HepG2 (cell line): ENCODE measurements around the gene SLCO4A1. TPM values are rescaled to one million over a fixed set of nuclear protein-coding genes. Genes with fewer than 3 reads are reported as not detected.

Experiments used
- ATAC-seq: fragments of 200-7000 bp; cut with Tn5 transposase; 3 replicates; pipeline ENCODE4 v1.9.1; 2020; ENCODE audit warnings: mild to moderate bottlenecking, moderate library complexity
- BruUV-seq: library from RNA; stranded (reverse); fragments of 400-500 nt; replicated peaks from 2 replicates; lab custom pipeline; 2021; lab: Mats Ljungman, UMichigan
- CTCF ChIA-PET: fragments of 300-600 bp; formaldehyde crosslinking; extraction: SDS; loops from one replicate; lab custom pipeline; 2021; ENCODE audit warnings: low total read pairs, inconsistent platforms, low intra/inter-chr PET ratio; lab: Yijun Ruan, JAX
- POLR2A ChIA-PET: fragments of 350-600 bp; sonication (Branson Sonifier 250); formaldehyde crosslinking; loops from one replicate; lab custom pipeline; 2020; ENCODE audit warnings: antibody characterized with exemption, inconsistent platforms; lab: Yijun Ruan, JAX
- DNase-seq: peaks from one replicate; pipeline ENCODE4 v3.0.0-alpha.2; 2015; ENCODE audit warnings: low spot score
- FAIRE-seq: peaks from 3 replicates; lab custom pipeline; 2011; peaks lifted over from hg19 to GRCh38; lab: Jason Lieb, UNC
- H2AFZ ChIP-seq: one replicate; pipeline ENCODE4 v1.6.1; 2011; ENCODE audit warnings: low read length, inconsistent platforms
- H3K27ac ChIP-seq: fragments of 300-600 bp; 3 replicates; pipeline ENCODE4 v1.8.0; 2011; ENCODE audit warnings: mixed run types, mild to moderate bottlenecking, mixed read lengths, low read length, inconsistent platforms; ENCODE audit not compliant: insufficient read depth; ENCODE audit errors: extremely low read length
- H3K27me3 ChIP-seq, 2 experiments: fragments of 200-600 bp in 1 of 2; 2 replicates in 1 of 2; 3 replicates in 1 of 2; pipeline versions ENCODE4 v1.6.0 to v1.8.0; 2011; ENCODE audit warnings: low read length in 2 of 2, mild to moderate bottlenecking in 2 of 2, moderate library complexity in 2 of 2, inconsistent platforms in 1 of 2; ENCODE audit not compliant: insufficient read depth in 2 of 2, control insufficient read depth in 1 of 2
- H3K36me3 ChIP-seq, 2 experiments: fragments of 200-600 bp in 1 of 2; replicated peaks in 1 of 2; 2 replicates in 1 of 2; 3 replicates in 1 of 2; pipeline versions ENCODE4 v1.5.1 to v1.8.0; 2011; ENCODE audit warnings: low read length in 2 of 2, inconsistent platforms in 1 of 2; ENCODE audit not compliant: insufficient read depth in 2 of 2, control insufficient read depth in 1 of 2
- H3K4me1 ChIP-seq: 2 replicates; pipeline ENCODE4 v1.5.1; 2012; ENCODE audit warnings: low read length, inconsistent platforms; ENCODE audit not compliant: insufficient read depth
- H3K4me2 ChIP-seq: 2 replicates; pipeline ENCODE4 v1.6.0; 2011; ENCODE audit warnings: low read depth, low read length, inconsistent platforms
- H3K4me3 ChIP-seq, 3 experiments: fragments of 200-600 bp in 1 of 3; sonication (generic), shearing (Covaris generic) in 1 of 3; replicated peaks in 1 of 3; 2 replicates each; pipeline ENCODE4 v1.5.1; 2011 to 2016; ENCODE audit warnings: low read length in 3 of 3, inconsistent platforms in 2 of 3, low read depth in 2 of 3, mild to moderate bottlenecking in 2 of 3, control low read depth in 1 of 3, mixed read lengths in 1 of 3; ENCODE audit not compliant: insufficient read depth in 1 of 3
- H3K79me2 ChIP-seq: one replicate; pipeline ENCODE4 v1.6.1; 2011; ENCODE audit warnings: low read length, inconsistent platforms; ENCODE audit not compliant: insufficient read depth
- H3K9ac ChIP-seq: 2 replicates; pipeline ENCODE4 v1.6.0; 2011; ENCODE audit warnings: mild to moderate bottlenecking, low read depth, low read length, inconsistent platforms; ENCODE audit not compliant: insufficient read depth
- H3K9me3 ChIP-seq: 2 replicates; pipeline ENCODE4 v1.5.1; 2012; ENCODE audit warnings: mild to moderate bottlenecking, low read length
- H4K20me1 ChIP-seq: 2 replicates; pipeline ENCODE4 v1.6.0; 2011; ENCODE audit warnings: inconsistent platforms, mild to moderate bottlenecking, low read length, moderate library complexity; ENCODE audit not compliant: insufficient read depth
- MAFG ChIP-seq: sonication (generic); formaldehyde crosslinking; IDR thresholded peaks from 2 replicates; pipeline ENCODE4 v1.5.1; 2020; ENCODE audit warnings: mild to moderate bottlenecking, missing genetic modification reagents
- TBX2 ChIP-seq: sonication (generic); formaldehyde crosslinking; IDR thresholded peaks from 2 replicates; pipeline ENCODE4 v1.5.0; 2020; ENCODE audit warnings: missing genetic modification reagents, mild to moderate bottlenecking, borderline replicate concordance
- ZSCAN30 ChIP-seq: sonication (generic); formaldehyde crosslinking; IDR thresholded peaks from 2 replicates; pipeline ENCODE4 v1.5.0; 2020; ENCODE audit warnings: mild to moderate bottlenecking, missing genetic modification reagents
- ZZZ3 ChIP-seq: sonication (generic); formaldehyde crosslinking; IDR thresholded peaks from 2 replicates; pipeline ENCODE4 v1.4.0; 2020; ENCODE audit warnings: missing genetic modification reagents, mild to moderate bottlenecking, borderline replicate concordance
- WGBS: methylation state at CpG from one replicate; pipeline ENCODE4 v1.1.6; 2017; ENCODE audit warnings: low lambda C conversion rate; 5-methylcytosine and 5-hydroxymethylcytosine counted together
- in situ Hi-C: cut with HindIII; loops from 2 replicates; pipeline ENCODE4 v1.10.0; 2017; ENCODE audit warnings: low pct_unique_long_range_greater_than_20kb; ENCODE audit not compliant: extremely low pct_ligation_motif_present
- intact Hi-C: fragments of 100-400 bp; cut with micrococcal nuclease; formaldehyde crosslinking; loops from one replicate; pipeline ENCODE4 v1.10.0; 2022; ENCODE audit not compliant: unreplicated experiment
- polyA plus RNA-seq, 8 experiments: library from polyadenylated mRNA; depleted of rRNA in 3 of 8; stranded (reverse) in 7 of 8; unstranded in 1 of 8; fragments of >200 nt; fragmentation: Illumina TruSeq in 4 of 8; extraction: Trizol in 4 of 8; gene quantifications; 2 replicates each; pipeline versions ENCODE4 v1.2.1 to v1.2.3, GENCODE V29; 2011 to 2016; ENCODE audit warnings: low read depth in 4 of 8, missing spikeins in 1 of 8, mixed read lengths in 1 of 8; ENCODE audit not compliant: insufficient read depth in 1 of 8
- total RNA-seq, 5 experiments: library from RNA; depleted of rRNA; stranded (reverse); fragments of >200 nt; fragmentation: Illumina TruSeq; extraction: Trizol; gene quantifications; 2 replicates each; pipeline ENCODE4 v1.2.3, GENCODE V29; 2016; ENCODE audit warnings: low read depth in 1 of 5
- TF ChIP-seq, protein P1 (sequence below), 2 experiments: sonication (generic) in 1 of 2; formaldehyde crosslinking in 1 of 2; IDR thresholded peaks; 2 replicates each; pipeline versions ENCODE4 v1.4.0 to v1.6.1; 2018 to 2020; ENCODE audit warnings: missing genetic modification reagents in 2 of 2, borderline replicate concordance in 1 of 2, low read depth in 1 of 2, mild to moderate bottlenecking in 1 of 2, missing biosample characterization in 1 of 2
- TF ChIP-seq, protein P2 (sequence below): sonication (generic); formaldehyde crosslinking; IDR thresholded peaks from 2 replicates; pipeline ENCODE4 v1.5.0; 2020; ENCODE audit warnings: mild to moderate bottlenecking, missing genetic modification reagents
- TF ChIP-seq, protein P3 (sequence below): IDR thresholded peaks from 2 replicates; pipeline ENCODE4 v1.6.1; 2012; ENCODE audit warnings: inconsistent platforms
- TF ChIP-seq, protein P4 (sequence below): sonication (generic); formaldehyde crosslinking; IDR thresholded peaks from 2 replicates; pipeline ENCODE4 v1.5.0; 2020; ENCODE audit warnings: missing genetic modification reagents, mild to moderate bottlenecking, borderline replicate concordance
- TF ChIP-seq, protein P5 (sequence below): fragments of 450-650 bp; IDR thresholded peaks from 2 replicates; pipeline ENCODE4 v1.6.1; 2016

SLCO4A1 gene
- total and polyA plus RNA-seq, 2 of the 13 experiments (the other 11 are each of a cell fraction or from before 2014, with no cell fraction given): 55.5 to 112 TPM

DNA sequence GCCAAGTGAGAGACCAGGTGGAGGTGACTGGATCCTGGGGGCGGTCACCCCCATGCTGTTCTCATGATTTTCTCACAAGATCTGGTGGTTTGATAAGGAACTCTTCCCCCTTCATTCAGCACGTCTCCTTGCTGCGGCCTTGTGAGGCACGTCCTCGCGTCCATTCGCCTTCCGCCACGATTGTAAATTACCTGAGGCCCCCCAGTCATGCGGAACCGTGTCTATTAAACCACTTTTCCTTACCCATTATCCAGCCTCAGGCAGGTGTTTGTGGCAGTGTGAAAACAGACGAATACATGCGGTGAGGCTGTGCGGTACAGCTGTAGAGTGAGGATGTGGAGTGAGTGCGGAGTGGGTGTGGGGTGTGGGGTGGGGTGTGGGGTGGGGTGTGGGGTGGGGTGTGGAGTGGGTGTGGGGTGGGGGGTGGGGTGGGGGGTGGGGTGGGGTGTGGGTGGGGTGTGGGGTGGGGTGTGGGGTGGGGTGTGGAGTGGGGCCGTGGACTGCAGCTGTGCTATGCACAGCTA, 54.2 kb downstream of the SLCO4A1 start (continued):
- TF ChIP-seq, protein P1, sequence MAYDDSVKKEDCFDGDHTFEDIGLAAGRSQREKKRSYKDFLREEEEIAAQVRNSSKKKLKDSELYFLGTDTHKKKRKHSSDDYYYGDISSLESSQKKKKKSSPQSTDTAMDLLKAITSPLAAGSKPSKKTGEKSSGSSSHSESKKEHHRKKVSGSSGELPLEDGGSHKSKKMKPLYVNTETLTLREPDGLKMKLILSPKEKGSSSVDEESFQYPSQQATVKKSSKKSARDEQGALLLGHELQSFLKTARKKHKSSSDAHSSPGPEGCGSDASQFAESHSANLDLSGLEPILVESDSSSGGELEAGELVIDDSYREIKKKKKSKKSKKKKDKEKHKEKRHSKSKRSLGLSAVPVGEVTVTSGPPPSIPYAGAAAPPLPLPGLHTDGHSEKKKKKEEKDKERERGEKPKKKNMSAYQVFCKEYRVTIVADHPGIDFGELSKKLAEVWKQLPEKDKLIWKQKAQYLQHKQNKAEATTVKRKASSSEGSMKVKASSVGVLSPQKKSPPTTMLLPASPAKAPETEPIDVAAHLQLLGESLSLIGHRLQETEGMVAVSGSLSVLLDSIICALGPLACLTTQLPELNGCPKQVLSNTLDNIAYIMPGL (CRISPR knock-in tag; IDR thresholded peaks at IDR 0.05; ENCODE audit: borderline replicate concordance in 1 of 2, low read depth in 1 of 2): no peak
- TF ChIP-seq TBX2 (CRISPR knock-in tag) (no peak), ZSCAN30 (CRISPR knock-in tag) (no peak), MAFG (CRISPR knock-in tag) (no peak)
- TF ChIP-seq, protein P2, sequence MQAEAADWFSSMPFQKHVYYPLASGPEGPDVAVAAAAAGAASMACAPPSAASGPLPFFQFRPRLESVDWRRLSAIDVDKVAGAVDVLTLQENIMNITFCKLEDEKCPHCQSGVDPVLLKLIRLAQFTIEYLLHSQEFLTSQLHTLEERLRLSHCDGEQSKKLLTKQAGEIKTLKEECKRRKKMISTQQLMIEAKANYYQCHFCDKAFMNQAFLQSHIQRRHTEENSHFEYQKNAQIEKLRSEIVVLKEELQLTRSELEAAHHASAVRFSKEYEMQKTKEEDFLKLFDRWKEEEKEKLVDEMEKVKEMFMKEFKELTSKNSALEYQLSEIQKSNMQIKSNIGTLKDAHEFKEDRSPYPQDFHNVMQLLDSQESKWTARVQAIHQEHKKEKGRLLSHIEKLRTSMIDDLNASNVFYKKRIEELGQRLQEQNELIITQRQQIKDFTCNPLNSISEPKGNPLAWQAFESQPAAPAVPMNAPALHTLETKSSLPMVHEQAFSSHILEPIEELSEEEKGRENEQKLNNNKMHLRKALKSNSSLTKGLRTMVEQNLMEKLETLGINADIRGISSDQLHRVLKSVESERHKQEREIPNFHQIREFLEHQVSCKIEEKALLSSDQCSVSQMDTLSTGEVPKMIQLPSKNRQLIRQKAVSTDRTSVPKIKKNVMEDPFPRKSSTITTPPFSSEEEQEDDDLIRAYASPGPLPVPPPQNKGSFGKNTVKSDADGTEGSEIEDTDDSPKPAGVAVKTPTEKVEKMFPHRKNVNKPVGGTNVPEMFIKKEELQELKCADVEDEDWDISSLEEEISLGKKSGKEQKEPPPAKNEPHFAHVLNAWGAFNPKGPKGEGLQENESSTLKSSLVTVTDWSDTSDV (CRISPR knock-in tag): no peak
- TF ChIP-seq, protein P3, sequence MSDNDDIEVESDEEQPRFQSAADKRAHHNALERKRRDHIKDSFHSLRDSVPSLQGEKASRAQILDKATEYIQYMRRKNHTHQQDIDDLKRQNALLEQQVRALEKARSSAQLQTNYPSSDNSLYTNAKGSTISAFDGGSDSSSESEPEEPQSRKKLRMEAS: no peak

DNA sequence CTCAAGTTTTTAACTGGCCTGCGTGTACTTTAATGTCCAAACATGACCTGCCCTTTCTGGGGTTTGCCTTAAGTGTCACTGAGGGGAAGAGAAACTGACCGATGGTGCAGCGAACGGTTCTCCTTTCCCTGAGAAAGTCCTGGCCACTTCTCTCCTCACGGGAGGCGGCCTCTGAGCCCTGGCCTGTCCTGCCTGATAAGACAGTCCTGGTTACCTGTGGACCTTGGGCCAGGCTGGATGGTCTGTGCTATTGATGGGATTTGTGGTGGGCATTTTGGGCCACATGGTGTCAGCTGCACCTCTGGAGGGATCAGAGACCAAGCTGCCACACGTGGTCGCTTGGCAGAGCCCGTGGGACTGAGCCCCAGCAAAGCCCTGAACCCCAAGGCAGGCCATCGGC, 54.7 kb downstream of the SLCO4A1 start:
- H3K27ac ChIP-seq: no peak overlapping the region
- FAIRE-seq (no peak), ATAC-seq (no peak), DNase-seq (no peak)
- no peak overlapping the region for H3K4me3 ChIP-seq
- ChIA-PET POLR2A (no interaction called here), CTCF (no interaction called here)
- no peak overlapping the region for H3K4me2 ChIP-seq
- peaks cover 7% of the 10 kb centered on the region; the same call in 1 of the 2 replicates for H4K20me1 ChIP-seq
- no peak overlapping the region for H3K9ac ChIP-seq
- H3K4me1 ChIP-seq: no peaks in the 10 kb centered on the region; the same call in 1 of the 2 replicates
- no TSS peak for BruUV-seq
- H2AFZ ChIP-seq: no peak overlapping the region
- intact Hi-C loops: no loop called here
- H3K9me3 ChIP-seq: no peaks in the 10 kb centered on the region
- peaks cover 52 to 98% of the 10 kb centered on the region in 2 experiments for H3K27me3 ChIP-seq
- WGBS: 26% methylated on average over 7 of the region's 10 CpGs
- no peaks in the 10 kb centered on the region for H3K36me3 ChIP-seq
- TF ChIP-seq ZZZ3 (CRISPR knock-in tag): no peak
- TF ChIP-seq, protein P4, sequence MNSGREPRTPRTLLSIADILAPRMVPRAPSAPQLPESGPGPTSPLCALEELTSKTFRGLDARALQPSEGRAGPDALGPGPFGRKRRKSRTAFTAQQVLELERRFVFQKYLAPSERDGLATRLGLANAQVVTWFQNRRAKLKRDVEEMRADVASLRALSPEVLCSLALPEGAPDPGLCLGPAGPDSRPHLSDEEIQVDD: no peak
- TF ChIP-seq, protein P5, sequence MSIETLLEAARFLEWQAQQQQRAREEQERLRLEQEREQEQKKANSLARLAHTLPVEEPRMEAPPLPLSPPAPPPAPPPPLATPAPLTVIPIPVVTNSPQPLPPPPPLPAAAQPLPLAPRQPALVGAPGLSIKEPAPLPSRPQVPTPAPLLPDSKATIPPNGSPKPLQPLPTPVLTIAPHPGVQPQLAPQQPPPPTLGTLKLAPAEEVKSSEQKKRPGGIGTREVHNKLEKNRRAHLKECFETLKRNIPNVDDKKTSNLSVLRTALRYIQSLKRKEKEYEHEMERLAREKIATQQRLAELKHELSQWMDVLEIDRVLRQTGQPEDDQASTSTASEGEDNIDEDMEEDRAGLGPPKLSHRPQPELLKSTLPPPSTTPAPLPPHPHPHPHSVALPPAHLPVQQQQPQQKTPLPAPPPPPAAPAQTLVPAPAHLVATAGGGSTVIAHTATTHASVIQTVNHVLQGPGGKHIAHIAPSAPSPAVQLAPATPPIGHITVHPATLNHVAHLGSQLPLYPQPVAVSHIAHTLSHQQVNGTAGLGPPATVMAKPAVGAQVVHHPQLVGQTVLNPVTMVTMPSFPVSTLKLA: peak; percentile 79
- H3K79me2 ChIP-seq: no peaks in the 10 kb centered on the region
- in situ Hi-C loops: no loop called here
